Right ventricle myocardium inferior (tissue), 1 donor: ENCODE data around the gene BTBD17. TPM values are rescaled to one million over a fixed set of nuclear protein-coding genes. Genes with fewer than 3 reads are reported as not detected.
A peak's percentile ranks its signal among the peaks of the same experiment; 100 is the strongest.

Source experiments
- ATAC-seq: fragments of 200-7000 bp; cut with Tn5 transposase; one replicate; pipeline ENCODE4 v1.9.1; 2020; ENCODE audit warnings: mild to moderate bottlenecking, moderate library complexity
- DNase-seq: peaks from one replicate; pipeline ENCODE4 v3.0.0; 2021; ENCODE audit errors: missing footprints
- intact Hi-C: fragments of 100-400 bp; cut with DNase I; formaldehyde crosslinking; loops from one replicate; pipeline ENCODE4 v1.11.0; 2022
- total RNA-seq: library from RNA; stranded (reverse); fragmentation: NEBNext Ultra II Directional; extraction: Animal tissue kit (Norgen Biotek cat#: 25700); gene quantifications from one replicate; pipeline ENCODE4 v1.2.1, GENCODE V29; 2021
- donor health status: DM: no; HTN: yes; CAD: no; lungs with severe emphysema.

BTBD17 gene
- total RNA-seq, 1 donor from 2014 or later, result not detected

DNA sequence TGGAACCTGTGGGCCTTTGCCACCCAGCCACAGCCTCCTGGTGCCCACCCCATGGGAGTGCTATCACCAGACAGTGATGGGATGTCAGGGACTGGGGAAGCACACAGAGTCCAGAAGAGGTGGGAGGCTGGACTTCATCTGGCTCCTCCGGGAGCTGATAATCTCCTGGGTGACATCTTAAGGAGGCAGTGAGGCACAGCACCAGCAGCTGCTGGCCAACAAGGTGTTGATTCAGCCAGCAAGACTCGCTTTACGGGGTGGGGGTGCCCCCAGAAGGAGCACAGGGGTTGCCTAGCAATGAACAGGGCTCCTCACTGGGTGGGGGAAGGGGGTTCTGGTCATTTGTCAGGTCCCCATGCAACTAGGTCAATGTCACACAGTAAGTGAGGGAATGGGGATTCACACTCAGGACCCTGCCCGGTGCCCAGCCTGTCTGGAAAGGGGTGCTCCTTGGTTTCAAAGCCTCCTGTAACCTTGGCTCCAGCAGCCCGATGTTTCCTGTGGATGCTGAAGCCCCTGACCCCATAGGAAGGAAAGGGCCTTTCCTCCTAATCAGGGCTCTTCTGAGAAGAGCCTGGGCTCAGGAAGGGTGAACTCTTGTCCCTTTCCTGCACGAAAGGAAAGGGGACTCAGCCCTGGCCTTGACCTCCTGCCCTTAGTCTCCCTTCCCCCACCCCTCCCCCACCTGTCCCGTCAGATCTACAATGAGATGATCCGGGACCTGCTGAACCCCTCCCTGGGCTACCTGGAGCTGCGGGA, 18.0 kb downstream of the BTBD17 start:
- DNase-seq (no peak), ATAC-seq (no peak)
- intact Hi-C loops, result no loop called here

DNA sequence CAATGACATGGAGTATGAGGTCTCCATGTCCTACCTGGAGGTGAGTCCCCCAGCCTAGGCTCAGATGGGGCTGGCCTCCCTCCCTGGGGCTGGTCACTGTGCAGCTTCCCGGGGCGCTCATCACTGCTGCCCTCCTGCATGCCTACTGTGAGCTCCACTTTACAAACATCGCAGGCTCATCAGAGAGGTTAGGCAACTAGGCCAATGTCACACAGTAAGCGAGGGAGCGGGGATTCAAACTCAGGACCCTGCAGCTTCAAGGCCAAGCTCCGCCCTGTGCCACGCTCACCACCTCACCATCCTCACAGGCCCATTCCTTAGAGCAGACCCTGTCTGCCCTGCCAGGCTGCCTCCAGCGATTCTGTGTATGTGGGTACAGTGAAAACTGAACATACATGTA, 18.5 kb downstream of the BTBD17 start:
- ATAC-seq, result no peak
- intact Hi-C loops, result no loop called here
- no peak for DNase-seq

DNA sequence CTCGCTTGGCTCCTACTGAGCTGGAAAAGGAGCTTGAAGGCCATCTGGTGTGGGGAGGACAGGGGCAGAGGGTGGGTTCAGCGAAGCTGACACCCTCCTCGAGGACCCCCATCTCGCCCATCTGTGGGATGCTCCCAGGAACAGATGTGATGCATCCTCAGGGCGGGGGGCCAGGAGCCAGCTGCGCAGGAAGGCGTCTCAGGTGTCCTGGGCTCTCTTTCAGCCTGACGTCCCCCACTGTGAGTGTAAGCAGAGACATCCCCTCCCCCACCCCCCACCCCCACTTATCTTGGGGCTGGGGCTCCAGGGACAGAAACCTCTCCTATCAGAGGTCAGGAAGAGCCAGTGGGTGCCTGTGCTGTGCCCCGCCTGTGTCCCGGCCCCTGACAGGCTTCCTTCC, 19.4 kb downstream of the BTBD17 start:
- DNase-seq (no peak), ATAC-seq (no peak)
- intact Hi-C loops, result no loop called here

DNA sequence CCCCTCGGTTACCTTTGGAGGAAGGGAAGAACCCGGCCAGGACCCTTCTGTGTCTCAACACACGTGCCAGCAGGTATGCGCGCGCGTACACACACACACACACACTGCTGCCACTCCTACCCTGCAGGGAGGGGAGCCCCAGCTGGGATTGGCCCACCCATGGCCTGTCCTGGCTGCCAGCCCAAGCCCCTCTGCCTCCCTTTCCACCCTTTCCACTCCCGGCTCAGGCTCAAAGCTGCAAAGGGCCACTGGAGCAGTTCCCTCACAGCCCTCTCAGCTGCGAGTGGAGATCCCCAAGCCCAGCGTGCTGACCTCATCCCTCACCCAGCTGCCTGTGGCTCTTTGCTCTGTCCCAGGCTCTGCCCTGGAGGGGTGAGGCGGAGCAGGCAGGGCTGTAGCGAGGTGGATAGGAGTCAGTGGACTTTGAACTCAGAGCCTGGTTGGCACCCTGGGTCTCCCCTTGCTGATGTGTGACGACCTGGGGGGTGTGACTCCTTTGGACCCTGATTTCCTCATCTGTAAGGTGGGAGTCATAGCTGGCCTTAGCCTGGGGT, 21.1 kb downstream of the BTBD17 start:
- ATAC-seq (no peak), DNase-seq (no peak)
- intact Hi-C loops, result no loop called here

DNA sequence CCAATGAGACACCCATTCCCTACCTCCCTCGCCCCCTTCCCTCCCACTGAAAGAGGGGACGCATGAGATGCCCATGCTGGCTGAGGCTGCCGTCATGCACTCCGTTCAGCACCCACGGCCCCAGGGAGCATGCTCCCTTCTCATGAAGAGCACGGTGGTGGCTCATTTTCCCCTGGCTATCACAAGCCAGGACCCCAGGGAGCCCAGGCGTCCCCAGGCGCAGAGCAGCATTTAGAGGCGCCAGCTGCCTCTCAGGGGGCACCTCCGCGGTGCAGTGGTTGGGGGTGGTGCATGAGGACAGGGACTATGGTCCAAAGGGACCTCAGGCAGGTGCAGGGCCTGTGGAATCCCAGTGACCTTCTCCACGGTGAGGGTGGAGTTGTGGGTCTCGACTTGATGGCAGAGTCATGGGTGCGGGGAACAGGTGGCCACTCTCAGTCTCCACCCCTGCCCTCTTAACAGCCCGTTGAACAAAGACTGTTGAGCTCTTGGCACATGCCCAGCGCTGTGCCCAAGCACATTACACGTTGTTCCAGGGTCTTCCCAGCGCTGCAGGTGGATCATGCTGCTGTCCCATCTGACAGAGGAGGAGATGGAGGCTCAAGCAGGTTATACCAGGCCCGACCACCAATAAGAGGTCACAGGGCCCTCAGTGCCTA, 22.0 kb downstream of the BTBD17 start:
- intact Hi-C loops, result no loop called here
- DNase-seq, result no peak
- no peak for ATAC-seq

DNA sequence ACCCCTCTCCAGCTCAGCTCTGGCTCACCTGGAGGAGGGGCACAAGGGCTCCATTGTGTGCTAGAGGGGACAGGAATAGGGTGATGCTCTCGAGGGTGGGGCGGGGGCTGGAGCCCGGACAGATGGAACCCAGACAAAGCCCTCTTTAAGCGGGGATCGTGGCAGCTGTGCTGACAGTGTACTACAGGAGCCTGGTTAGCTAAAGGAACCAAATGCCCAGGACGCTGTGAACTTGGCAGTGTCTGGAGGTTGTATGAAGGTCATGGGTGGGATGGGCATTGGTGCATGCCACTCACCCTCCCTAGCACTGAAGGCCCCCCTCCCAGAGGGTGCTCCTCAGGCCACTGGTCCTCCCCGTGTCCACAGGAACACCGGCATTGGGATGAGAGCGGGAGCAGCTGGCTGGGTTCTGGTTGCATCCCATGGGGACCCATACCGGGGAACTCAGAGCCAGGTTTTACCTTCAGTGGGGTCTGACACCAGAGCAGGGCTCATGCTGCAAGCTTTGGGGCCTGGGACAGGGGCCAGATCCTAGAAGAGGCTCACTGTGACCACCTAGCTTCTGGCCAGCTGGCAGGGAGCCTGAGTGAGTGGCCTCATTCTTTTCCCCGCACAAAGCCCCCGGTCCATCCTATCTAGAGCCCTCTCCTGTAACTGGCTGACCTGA, 23.7 kb downstream of the BTBD17 start:
- DNase-seq (no peak), ATAC-seq (no peak)
- intact Hi-C loops, result no loop called here

DNA sequence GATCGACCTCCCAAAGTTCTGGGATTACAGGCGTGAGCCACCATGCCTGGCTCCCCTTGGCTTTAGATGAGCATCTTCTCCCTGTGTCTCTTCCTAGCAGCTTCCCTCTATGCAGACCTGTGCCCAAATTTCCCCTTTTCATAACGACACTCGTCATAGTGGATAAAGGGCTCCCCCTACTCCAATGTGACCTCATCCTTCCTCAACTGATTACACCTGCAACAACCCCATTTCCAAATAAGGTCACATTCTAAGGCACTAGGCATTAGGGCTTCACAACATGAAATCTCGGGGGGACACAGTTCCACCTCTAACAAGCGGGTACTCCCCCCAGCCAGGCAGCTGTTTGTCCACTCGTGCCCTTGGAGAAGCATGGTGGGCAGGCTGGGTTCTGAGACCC, 25.4 kb downstream of the BTBD17 start:
- DNase-seq (no peak), ATAC-seq (no peak)
- intact Hi-C loops, result no loop called here

DNA sequence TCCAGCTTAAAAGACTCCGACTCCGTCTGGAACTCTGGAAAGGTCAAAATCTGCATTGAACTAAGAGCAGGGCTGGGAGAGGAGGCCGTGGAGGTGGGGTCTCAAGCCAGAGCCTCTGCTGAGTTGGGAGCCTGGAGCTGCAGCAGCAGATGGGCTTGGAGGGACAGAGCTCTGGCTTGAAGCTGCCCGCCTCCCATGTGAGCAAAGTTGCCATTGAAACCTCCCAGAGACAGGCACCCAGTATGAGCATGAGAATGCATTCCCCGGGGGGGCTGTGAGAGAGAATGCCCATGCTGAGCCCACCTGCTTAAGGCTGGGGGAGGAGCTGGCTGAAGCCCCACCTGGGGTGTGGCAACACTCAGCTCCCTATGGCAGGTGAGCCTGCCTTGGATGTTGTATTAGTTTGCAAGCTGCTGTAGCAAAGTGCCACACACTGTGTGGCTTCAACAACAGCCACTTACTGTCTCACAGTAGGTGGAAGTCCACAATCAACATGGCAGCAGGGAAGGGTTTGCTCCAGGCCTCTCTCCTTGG, 26.1 kb downstream of the BTBD17 start:
- intact Hi-C loops, result no loop called here
- no peak for DNase-seq
- no peak for ATAC-seq

DNA sequence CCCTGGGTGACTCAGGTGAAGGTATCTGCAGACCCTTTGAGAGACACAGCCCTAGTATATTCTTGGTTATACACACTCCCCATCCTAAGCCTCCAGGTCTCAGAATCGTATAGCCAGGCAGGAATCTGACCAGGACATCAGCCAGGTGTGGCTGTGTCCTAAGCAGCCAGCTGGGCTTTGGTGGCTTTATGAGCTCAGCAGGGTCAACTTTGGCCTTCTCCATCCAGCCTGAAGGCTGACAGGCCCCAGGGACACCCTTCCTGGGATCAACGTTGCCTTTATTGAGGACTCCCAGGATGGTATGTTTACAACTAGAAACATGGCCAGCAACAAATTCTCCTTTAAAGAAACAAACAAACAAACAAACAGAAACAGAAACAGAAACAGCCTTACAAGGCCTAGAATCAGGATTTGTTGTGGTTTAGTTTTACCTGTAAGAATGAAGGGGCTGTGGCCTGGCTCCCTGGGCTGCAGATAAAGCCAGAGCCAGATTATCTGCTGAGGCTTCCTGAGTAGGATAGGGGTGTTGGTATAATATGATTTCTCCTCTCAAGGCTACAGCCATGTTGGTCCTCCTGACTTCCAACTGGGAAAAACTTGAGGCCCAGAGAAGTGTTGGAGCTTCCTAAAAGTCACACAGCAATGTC, 27.2 kb downstream of the BTBD17 start:
- ATAC-seq, result no peak
- intact Hi-C loops, result no loop called here
- no peak for DNase-seq

DNA sequence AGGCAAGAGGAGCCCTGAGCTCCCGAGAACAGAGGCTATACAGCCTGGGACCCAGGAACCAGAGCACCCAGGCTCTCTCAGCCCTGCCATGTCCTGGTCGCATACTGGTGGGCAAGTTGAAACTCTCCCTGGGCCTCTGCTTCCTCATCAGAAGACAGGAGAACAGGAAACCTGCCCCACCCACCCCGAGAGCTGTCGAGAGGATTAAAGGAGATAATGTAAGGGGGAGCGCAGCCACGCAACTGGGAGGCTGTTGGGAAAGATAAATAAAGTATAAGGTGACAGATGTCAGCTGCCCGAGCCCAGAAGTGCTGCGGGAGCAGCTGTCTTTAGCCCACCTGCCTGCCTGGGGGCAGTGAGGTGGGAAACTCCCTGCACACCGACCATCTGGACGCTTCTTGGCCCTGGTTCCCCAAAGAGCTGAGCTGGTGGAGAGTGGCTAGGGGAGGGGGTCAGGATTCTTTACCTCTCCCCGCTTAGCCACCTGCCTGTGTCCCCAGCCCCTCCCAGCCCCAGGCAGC, 28.8 kb downstream of the BTBD17 start:
- intact Hi-C loops, result no loop called here
- DNase-seq (no peak), ATAC-seq (no peak)

DNA sequence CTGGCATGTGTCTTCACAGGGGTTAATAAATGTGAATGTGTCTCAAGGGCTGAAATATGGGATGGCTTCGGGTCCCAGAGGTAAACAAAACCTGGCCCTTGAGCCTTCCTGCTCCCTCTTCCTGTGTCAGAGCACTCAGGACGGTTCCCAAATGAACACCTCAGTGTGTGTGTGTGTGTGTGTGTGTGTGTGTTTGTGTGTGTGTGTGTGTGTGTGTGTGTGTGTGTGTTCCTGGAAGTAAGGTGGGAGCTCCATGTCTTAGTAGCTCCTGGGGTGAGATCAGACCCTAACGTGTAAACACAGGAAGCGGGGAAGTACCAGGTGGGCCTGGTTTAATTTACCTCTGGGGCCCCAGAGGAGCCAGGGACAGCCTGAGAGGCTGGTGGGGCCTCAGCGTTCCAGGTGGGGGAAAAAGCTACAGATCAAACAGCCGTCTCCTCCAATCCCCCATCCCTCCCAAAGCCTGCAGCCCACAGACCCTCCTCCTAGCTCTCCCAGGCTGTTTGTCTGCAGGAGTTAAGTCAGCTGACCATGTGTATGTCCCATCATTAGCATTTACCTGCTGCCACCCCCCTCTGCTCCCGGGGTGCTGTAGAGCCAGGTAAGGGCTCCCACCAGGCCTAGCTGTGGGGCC, 29.5 kb downstream of the BTBD17 start:
- ATAC-seq (no peak), DNase-seq (no peak)
- intact Hi-C loops, result no loop called here

DNA sequence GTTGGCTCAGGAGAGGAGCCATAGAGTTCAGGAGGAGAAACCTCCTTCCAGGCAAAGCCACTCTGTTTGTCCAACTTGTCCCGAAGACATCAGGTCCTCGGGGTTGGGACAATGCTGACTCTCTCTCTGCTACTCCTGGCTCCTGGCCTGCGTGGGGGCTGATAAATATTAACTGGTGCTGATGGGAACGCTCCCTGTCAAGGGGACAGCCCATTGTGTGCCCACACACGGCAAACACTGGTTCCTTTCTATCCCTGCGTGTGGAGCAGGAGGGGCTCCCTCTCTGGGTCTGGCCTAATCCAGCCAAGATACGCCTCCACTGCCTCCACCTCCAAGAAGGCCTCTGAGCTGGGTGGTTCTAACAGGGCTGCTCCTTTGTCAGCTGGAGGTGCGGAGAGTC, 31.2 kb downstream of the BTBD17 start:
- intact Hi-C loops, result no loop called here
- DNase-seq, result no peak
- no peak for ATAC-seq

DNA sequence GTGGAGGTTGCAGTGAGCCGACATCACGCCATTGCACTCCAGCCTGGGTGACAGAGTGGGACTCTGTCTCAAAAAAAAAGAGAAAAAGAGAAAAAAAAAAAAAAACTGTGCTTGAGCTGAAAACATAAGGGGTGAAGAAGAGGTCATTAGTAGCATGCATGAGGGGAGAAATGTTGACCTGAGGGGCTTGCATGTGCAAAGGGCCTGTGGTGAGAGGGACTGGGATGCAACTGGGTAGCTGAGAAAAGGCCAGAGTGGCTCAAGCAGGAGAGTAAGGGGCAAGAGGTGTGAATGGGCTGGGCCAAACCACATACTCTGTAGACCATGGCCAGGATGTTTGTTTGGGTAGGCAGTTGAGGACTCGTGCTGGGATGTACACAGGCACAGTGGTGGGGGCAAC, 32.3 kb downstream of the BTBD17 start:
- ATAC-seq, result no peak
- intact Hi-C loops, result no loop called here
- DNase-seq, result no peak

DNA sequence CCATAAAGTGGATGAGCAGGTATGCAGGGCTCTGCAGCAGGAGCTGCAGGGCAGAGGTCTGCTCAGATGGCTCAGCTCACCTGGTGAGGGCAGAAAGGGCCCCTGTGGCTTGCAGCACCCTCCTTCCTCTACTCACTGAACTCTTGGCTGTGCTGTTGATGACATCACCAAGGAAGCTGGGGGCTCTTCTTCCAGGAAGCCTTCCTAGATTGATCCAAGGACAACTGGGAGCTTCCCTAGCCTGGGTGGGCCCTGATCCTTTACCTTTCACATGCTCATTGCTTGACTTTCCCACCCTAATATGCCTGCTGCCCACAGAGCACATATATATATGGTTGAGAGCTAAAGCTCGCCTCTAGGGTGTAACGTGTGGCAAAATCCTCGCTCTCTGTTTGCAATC, 33.2 kb downstream of the BTBD17 start:
- intact Hi-C loops, result no loop called here
- no peak for DNase-seq
- ATAC-seq, result no peak

DNA sequence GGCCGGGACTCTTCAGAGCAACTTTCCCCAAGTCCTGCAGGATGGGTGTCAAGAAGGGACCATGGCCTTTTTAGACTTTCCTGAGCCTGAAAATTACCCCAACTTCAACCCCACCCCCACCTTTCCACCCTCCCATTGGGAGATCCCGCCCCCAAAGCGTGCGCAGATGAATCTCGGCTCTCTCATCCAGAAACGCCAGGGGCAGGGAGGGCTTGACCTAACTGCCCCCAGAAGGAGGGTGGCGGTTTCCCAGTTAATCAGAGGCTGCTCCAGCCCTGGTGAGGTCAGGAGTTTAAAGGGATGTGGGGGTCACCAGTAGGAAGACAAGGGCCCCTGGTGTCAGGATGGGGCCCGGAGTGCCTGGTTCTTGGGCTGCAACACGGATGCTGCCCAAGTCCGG, 35.2 kb downstream of the BTBD17 start:
- ATAC-seq, result no peak
- intact Hi-C loops, result no loop called here
- no peak for DNase-seq

DNA sequence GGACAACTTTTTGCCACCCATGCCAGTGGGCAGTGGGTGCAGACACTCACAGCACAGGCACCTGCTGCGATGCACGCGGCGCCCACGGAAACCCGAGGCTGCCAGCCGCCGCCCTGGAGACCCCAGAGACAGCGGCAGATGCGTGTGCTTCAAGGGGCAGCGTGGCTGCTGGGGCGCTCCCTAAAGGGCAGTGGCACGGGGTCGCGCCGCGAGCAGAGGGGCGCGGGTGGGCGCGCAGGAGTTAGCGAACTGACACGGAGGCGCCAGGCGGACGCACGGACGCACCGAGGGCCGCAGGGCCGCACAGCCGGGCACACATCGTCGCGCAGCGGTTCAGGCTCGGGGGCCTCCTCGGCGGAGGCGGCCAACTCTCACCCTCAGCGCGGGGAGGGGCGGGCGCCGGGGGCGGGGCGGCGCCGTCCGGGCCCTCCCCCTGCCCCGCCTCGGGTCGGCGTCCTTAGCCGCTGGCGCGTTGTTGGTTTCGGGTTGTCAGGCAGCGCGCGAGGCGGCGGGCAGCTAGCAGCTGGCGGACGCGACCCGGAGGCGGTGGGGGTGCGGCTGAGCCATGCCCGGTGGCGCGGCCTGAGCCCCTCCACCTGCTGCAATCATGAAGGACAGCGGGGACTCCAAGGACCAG, 35.8 kb downstream of the BTBD17 start, which contains the start of gene KIF19:
Gene KIF19, plus strand, starts transcription at position 484 of the 637 bp plus-strand sequence. Its CDS starts 124 bp downstream, at position 608.
- ATAC-seq (peak; percentile 80), DNase-seq (peak; percentile 77)
- intact Hi-C loops, result no loop called here

DNA sequence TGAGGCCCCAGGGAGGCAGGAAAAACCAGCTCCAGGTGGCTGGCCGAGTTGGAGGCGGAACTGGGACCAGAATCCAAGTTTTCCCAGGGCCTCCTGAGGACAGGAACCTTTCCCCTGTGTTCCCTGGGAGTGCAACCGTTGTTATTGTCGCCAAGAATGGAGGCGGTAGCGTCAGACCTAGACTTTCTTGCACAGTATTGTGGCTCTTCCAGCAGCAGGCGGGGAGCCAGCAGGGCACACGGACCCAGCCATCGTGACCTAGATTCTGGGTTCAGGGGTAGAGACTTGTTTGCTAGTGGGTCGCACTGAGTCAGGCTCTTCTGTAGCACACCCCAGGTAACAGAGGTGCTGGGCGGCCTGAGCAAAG, 36.3 kb downstream of the BTBD17 start:
- intact Hi-C loops, result no loop called here
- DNase-seq (no peak), ATAC-seq (no peak)

DNA sequence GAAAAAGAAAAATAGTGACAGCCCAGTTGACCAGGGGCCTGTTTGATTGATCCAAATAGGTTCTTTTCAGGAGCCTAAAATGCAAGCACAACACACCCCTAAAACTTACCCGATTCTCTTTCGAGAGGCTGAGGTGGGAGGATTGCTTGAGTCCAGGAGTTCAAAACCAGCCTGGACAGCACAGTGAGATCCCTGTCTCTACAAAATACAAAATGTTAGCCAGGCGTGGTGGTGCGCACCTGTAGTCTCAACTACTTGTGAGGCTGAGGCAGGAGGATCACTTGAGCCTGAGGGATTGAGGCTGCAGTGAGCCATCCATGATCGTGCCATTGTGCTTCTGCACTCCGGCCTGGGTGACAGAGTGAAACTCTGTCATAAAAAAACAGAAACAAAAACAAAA, 37.1 kb downstream of the BTBD17 start:
- ATAC-seq, result no peak
- no peak for DNase-seq
- intact Hi-C loops, result no loop called here
